ENCODE data around the gene SPINT1. TPM values are rescaled to one million over a fixed set of nuclear protein-coding genes. Genes with fewer than 3 reads are reported as not detected.

Gene SPINT1
- total and polyA plus RNA-seq, 2 of the 13 experiments (the other 11 are each of a cell fraction or from before 2014, with no cell fraction given) = 0.49 to 2.5 TPM

- POLR2A ChIA-PET = no interaction called here
- WGBS (ENCODE audit: low lambda C conversion rate) = 0% methylated on average over 2 of the region's 2 CpGs
Observed at GRCh38 chr15:40841741-40842140, 2.1 kb upstream of the SPINT1 start.

More at GRCh38 chr15:40841741-40842140, 2.1 kb upstream of the SPINT1 start:
- DNase-seq (ENCODE audit: low spot score) (no peak), ATAC-seq (no peak), FAIRE-seq (no peak)
- H3K9me3 ChIP-seq (ENCODE audit: low read length) = no peaks in the 10 kb centered on the region
- no peak for TF ChIP-seq ZNF18 (CRISPR knock-in tag; IDR thresholded peaks at IDR 0.05; ENCODE audit: insufficient replicate concordance)
- no peak for TF ChIP-seq HOXA7 (CRISPR knock-in tag; IDR thresholded peaks at IDR 0.05)
- TF ChIP-seq MLX (CRISPR knock-in tag; IDR thresholded peaks at IDR 0.05) = no peak
- TF ChIP-seq ZNF710 (CRISPR knock-in tag; IDR thresholded peaks at IDR 0.05; ENCODE audit: borderline replicate concordance) = no peak
- no peak for TF ChIP-seq ZNF432 (CRISPR knock-in tag; IDR thresholded peaks at IDR 0.05; ENCODE audit: borderline replicate concordance)
- no peak for TF ChIP-seq NFYB (CRISPR knock-in tag; IDR thresholded peaks at IDR 0.05)
- no peak for TF ChIP-seq ARID2 (CRISPR knock-in tag; IDR thresholded peaks at IDR 0.05; ENCODE audit: borderline replicate concordance)
- no peak for TF ChIP-seq MED1 (CRISPR knock-in tag; IDR thresholded peaks at IDR 0.05)
- TF ChIP-seq KLF16 (CRISPR knock-in tag; IDR thresholded peaks at IDR 0.05) = no peak
- no peak for TF ChIP-seq TRIM24 (CRISPR knock-in tag; IDR thresholded peaks at IDR 0.05)
- no peak overlapping the region for H3K9ac ChIP-seq (ENCODE audit: insufficient read depth, low read depth, low read length)
- in situ Hi-C loops (cut with HindIII; ENCODE audit: extremely low pct_ligation_motif_present, low pct_unique_long_range_greater_than_20kb) = no loop called here
- H3K4me1 ChIP-seq (ENCODE audit: insufficient read depth, low read length) = peaks cover 32% of the 10 kb centered on the region
- intact Hi-C loops (cut with micrococcal nuclease; ENCODE audit: unreplicated experiment) = no loop called here
- peaks cover 4 to 17% of the 10 kb centered on the region in 2 experiments; a peak in 3 of 5 replicates for H3K27me3 ChIP-seq (ENCODE audit: control insufficient read depth in 1 of 2, insufficient read depth in 2 of 2, low read length in 2 of 2)
- BruUV-seq (replicated peaks) = no TSS peak
- H4K20me1 ChIP-seq (ENCODE audit: insufficient read depth, low read length) = no peaks in the 10 kb centered on the region
- H3K36me3 ChIP-seq (replicated peaks in 1 of 2; ENCODE audit: control insufficient read depth in 1 of 2, insufficient read depth in 2 of 2, low read length in 2 of 2) = no peaks in the 10 kb centered on the region
- CTCF ChIA-PET (ENCODE audit: low intra/inter-chr PET ratio, low total read pairs) = no interaction called here
- no peak overlapping the region for H2AFZ ChIP-seq (ENCODE audit: low read length)
- no peak overlapping the region for H3K27ac ChIP-seq (ENCODE audit: extremely low read length, insufficient read depth, low read length)
- H3K79me2 ChIP-seq (ENCODE audit: insufficient read depth, low read length) = no peaks in the 10 kb centered on the region
- H3K4me2 ChIP-seq (ENCODE audit: low read depth, low read length) = no peak overlapping the region
- H3K4me3 ChIP-seq (replicated peaks in 1 of 3; ENCODE audit: insufficient read depth in 1 of 3, low read depth in 2 of 3, low read length in 3 of 3) = no peak overlapping the region
